NCI-H82 (cell line): ENCODE data around the gene ENTPD2.

ENCODE experiments used
- DNase-seq: peaks from one replicate; lab custom pipeline; 2025; lab: John Stamatoyannopoulos, UW

Gene ENTPD2

GRCh38 chr9:137053944-137054931 lies at the start of gene ENTPD2:
Gene ENTPD2 (minus strand): TSS chr9:137054061. CDS start chr9:137053997, 64 bp downstream.
- peak; percentile 22 for DNase-seq

- no peak for DNase-seq
These were observed 49.5 kb upstream of the ENTPD2 start for GRCh38 chr9:137103206-137103999.

GRCh38 chr9:137099231-137099630 lies 45.4 kb upstream of the ENTPD2 start:
- DNase-seq, result no peak

- DNase-seq, result no peak
These were observed 44.1 kb upstream of the ENTPD2 start for GRCh38 chr9:137097761-137098462.

GRCh38 chr9:137096785-137097546 lies 43.1 kb upstream of the ENTPD2 start:
- DNase-seq, result no peak

- peak; percentile 58 for DNase-seq
These were observed 42.0 kb upstream of the ENTPD2 start for GRCh38 chr9:137095664-137096517.

- no peak for DNase-seq
These were observed 35.5 kb upstream of the ENTPD2 start for GRCh38 chr9:137089232-137089947.

- no peak for DNase-seq
These were observed 34.3 kb upstream of the ENTPD2 start for GRCh38 chr9:137088121-137088520.

GRCh38 chr9:137087409-137087925 lies 33.6 kb upstream of the ENTPD2 start:
- peak; percentile 40 for DNase-seq

GRCh38 chr9:137086531-137087408 lies 32.9 kb upstream of the ENTPD2 start, which contains the start of gene MAN1B1:
Gene MAN1B1 (plus strand): TSS chr9:137086985. CDS start chr9:137087000, 15 bp downstream.
- DNase-seq, result peak; percentile 99

- DNase-seq, result peak; percentile 52
These were observed 32.2 kb upstream of the ENTPD2 start for GRCh38 chr9:137085920-137086530.

GRCh38 chr9:137084526-137084925 lies 30.7 kb upstream of the ENTPD2 start:
- DNase-seq, result no peak

GRCh38 chr9:137083394-137084004 lies 29.6 kb upstream of the ENTPD2 start:
- DNase-seq, result peak; percentile 97

- DNase-seq, result peak; percentile 25
These were observed 29.0 kb upstream of the ENTPD2 start for GRCh38 chr9:137082925-137083290.

- no peak for DNase-seq
These were observed 28.5 kb upstream of the ENTPD2 start for GRCh38 chr9:137082222-137082924.

GRCh38 chr9:137080260-137081122 lies 26.6 kb upstream of the ENTPD2 start:
- no peak for DNase-seq
